ENCODE results near the gene MINDY4.

The MINDY4 gene

DNA sequence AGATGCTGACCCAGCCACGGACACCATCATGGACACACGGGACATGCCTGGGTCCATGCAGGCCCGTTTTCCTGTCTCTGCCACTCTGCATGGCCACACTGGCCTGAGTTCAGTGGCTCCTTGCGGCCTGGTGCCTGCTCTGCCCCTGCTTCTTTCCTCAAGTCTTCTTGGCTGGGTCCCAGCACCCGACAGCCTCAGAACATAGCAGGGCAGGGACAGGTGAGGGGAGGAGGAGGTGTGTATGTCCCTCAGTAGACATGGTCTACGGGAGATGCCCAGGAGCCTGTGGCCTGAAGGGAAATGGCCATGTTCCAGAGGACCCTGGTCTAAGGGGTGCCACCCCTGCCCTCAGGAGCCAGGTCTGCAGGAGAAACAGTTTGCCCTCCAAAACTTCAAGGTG lies 138.2 kb downstream of the MINDY4 start:
- TF ChIP-seq GATA2 (IDR thresholded peaks at IDR 0.05; ENCODE audit: low read depth, low read length): no peak
- TF ChIP-seq GATA3 (IDR thresholded peaks at IDR 0.05; ENCODE audit: low read depth, low read length): no peak

DNA sequence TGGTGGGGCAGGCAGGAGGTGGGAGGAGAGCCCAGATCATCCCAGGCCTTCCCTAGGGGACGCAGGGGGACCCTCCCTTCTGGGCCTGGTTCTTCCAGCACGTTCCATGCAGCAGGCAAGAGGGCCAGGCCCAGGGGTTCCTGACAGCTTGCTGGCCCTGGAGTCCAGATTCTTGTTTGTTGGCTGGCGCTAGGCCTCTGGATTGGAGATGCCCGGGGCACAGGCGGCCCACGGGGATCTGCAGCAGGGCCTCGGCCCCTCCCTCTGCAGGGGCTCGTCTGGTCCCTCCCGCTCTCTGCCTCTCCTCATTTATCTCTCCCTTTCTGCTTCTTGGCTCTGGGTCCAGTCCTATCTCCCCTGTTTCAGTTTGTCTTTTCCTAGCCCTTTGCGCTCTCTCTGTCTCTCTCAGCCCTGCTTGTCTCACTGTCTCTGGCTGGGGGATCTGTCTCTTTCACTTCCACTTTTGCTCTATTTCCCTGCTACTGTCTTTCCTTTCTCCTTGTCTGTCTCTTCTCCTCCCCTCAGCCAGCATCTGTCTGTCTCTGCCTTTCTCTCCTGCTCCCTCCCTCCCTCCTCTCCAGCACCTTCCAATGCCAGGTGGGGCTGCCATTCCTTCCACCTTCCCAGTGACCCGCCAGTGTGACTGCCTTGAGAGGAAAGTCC lies 139.3 kb downstream of the MINDY4 start:
- no peak for TF ChIP-seq GATA2 (IDR thresholded peaks at IDR 0.05; ENCODE audit: low read depth, low read length)
- no peak for TF ChIP-seq GATA3 (IDR thresholded peaks at IDR 0.05; ENCODE audit: low read depth, low read length)

- TF ChIP-seq GATA2 (IDR thresholded peaks at IDR 0.05; ENCODE audit: low read depth, low read length) (no peak), GATA3 (IDR thresholded peaks at IDR 0.05; ENCODE audit: low read depth, low read length) (no peak)
Measured at GRCh38 chr7:30911133-30911532, 139.9 kb downstream of the MINDY4 start.

- TF ChIP-seq GATA3 (IDR thresholded peaks at IDR 0.05; ENCODE audit: low read depth, low read length) (no peak), GATA2 (IDR thresholded peaks at IDR 0.05; ENCODE audit: low read depth, low read length) (no peak)
Measured at GRCh38 chr7:30911561-30911969, 140.3 kb downstream of the MINDY4 start, which contains the start of gene AQP1. Gene AQP1, plus strand, starts transcription at chr7:30911853. Its CDS starts 57 bp downstream, at chr7:30911910.

DNA sequence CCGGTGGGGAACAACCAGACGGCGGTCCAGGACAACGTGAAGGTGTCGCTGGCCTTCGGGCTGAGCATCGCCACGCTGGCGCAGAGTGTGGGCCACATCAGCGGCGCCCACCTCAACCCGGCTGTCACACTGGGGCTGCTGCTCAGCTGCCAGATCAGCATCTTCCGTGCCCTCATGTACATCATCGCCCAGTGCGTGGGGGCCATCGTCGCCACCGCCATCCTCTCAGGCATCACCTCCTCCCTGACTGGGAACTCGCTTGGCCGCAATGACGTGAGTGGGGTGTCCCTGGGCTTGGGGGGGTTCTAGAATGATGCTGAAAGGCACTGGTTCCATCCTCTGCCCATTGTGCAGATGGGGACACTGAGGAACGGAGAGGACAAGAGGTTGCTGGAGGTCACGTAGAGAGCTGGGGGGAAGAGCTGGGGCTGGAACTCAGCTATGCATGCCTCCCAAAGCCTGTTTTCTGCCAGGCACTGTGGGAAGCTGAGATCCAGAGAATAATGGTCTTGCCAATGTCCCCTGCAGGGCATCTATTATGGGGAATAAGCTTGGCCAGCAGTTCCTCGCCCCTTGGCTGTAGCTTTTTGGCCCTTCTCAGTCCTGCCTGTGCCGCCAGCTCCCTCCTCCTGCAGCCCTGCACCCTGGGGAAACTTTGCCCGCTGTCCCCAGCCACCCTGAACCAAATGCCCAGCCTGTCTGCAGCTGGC lies 141.0 kb downstream of the MINDY4 start:
- no peak for TF ChIP-seq GATA2 (IDR thresholded peaks at IDR 0.05; ENCODE audit: low read depth, low read length)
- no peak for TF ChIP-seq GATA3 (IDR thresholded peaks at IDR 0.05; ENCODE audit: low read depth, low read length)

- TF ChIP-seq GATA3 (IDR thresholded peaks at IDR 0.05; ENCODE audit: low read depth, low read length) (no peak), GATA2 (IDR thresholded peaks at IDR 0.05; ENCODE audit: low read depth, low read length) (peak; percentile 90)
Measured at GRCh38 chr7:30912731-30912985, 141.4 kb downstream of the MINDY4 start.

DNA sequence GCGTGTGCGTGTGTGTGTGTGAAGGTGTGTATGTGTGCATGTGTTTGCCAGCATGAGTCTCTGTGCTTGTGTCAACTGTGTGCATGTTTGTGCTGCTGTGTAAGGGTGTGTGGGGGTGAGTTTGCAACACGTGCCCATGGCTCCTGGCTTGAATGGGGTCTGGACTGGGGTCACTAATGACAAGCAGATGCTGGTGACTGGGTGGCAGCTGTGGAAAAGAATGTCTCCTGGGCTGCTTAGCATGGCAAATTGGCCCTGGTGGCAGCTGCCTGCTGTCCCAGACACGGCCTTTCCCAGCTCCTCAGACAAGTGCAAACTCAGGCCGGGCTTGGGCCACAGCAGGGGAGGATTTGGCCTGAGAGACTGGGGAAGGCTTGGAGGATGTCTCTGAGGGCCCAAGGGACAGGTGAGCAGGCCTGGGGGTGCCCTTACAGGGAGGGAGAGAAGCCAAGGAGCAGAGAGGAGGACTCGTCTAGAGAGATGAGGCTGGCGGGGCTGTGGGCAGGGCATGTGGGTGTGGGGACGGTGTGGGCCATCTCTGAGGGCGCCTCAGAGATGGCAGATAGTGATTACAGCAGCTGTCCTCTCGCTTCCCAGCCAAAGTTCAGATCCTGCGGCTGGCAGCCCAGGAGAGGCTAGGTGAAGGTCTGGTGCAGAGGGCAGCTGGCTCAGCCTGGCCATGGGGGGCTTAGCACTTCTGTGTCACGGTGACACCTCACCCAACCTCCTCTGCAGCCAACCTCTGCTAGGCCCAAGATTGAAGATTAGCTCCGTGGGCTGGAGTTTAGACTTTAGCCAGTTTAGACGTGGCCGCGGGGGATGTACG lies 142.0 kb downstream of the MINDY4 start:
- TF ChIP-seq GATA3 (IDR thresholded peaks at IDR 0.05; ENCODE audit: low read depth, low read length) (no peak), GATA2 (IDR thresholded peaks at IDR 0.05; ENCODE audit: low read depth, low read length) (peak; percentile 95)

DNA sequence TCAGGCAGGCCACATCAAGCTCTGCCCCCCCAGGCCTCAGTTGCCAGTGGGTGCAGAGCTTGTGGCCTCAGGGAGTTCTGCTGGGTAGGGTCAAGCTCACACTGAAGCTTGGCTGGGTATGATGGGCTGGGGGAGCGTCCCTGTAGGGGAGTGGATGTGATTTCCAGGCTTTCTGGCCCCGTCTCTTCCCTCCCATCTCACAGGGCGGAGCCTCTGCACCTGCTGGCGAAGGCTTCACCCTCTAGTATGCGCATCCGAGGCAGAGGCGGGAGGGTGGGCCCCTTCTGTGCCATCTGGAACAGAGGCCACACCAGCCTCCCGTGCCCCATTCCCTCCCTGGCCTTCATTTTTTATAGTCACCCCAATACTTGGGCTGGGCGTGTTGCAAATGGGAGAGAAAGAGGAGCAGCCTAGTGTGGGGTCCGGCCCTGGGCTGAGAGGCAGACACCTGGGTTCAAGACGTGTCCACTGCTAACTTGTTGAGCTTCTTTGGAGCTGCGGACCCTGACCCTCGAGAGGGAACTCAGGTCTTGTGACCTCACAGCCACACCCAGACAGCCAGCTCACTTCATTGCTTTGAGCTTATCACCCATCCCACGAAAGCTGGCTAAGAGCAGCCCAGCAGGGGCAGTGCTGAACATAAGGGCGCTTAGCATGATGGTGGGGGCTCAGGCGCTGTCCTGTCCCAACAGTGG lies 142.8 kb downstream of the MINDY4 start:
- no peak for TF ChIP-seq GATA2 (IDR thresholded peaks at IDR 0.05; ENCODE audit: low read depth, low read length)
- no peak for TF ChIP-seq GATA3 (IDR thresholded peaks at IDR 0.05; ENCODE audit: low read depth, low read length)

DNA sequence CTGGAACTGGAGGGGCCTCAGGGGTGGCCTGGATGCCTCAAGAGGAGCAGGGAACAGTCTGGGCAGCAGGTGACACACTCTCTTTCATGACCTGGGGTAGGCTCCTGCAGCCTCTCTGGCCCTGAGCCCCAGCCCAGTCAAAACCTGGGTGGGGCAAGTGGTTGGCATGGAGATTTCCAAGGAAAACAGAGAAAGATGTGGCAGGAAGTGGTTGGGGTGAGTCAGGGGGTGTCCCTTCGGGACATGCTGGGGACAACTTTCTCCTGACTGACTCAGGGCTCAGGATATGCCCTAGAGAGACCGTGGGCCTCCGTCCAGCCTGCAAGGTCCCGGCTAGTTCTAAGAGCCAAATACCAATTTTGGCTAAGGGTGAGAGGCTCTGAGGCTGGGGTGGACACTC lies 143.4 kb downstream of the MINDY4 start:
- TF ChIP-seq GATA2 (IDR thresholded peaks at IDR 0.05; ENCODE audit: low read depth, low read length) (no peak), GATA3 (IDR thresholded peaks at IDR 0.05; ENCODE audit: low read depth, low read length) (no peak)

DNA sequence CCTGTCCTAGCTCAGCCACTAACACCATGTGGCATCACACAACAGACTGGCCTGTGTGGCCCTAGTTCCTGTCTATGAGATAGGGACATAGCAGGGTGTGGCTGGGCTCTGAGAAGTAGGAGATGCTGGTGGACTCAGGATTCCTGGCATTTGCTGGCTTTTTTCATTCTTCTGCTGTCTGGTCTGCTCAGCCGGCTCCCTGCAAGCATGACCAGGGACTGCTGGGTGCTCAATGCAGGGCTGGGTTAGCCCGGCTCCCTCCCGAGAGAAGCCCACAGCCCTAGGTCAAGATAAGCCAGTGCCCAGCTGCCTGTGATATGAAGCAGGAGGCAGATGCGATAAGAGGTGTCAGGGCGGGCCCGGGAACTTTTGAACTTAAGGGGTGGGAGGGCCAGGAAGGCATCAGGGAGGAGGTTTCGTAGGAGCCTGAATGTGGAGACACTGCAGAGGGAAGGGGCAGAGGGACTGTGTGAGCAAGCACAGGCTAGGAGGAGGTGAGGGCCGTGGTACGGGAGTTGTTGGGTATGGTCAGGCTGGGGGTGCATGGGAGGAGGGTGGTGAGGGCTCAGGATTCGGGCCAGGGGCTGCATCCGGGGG lies 143.9 kb downstream of the MINDY4 start:
- TF ChIP-seq GATA3 (IDR thresholded peaks at IDR 0.05; ENCODE audit: low read depth, low read length) (no peak; the same call in 1 of the 2 replicates), GATA2 (IDR thresholded peaks at IDR 0.05; ENCODE audit: low read depth, low read length) (peak; percentile 94)

DNA sequence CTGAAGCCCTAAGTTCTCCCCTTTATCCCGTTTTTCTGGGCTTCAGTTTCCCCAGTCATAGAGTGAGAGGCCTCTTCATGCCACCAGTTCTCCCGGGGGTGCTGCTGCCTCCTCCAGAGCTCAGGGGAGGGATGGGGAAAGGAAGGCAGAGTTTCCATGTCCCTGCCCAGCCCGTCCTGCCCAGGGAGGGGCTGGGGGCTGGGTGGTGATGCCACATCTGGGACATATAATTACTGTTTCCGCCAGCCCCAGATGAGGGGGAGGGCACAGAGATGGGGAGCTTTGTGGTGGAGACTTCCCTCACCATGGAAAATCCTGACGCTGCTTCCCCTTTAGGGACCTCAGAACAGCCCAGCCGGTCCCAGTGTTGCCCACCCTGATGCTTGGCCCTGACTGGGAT lies 144.5 kb downstream of the MINDY4 start:
- TF ChIP-seq GATA2 (IDR thresholded peaks at IDR 0.05; ENCODE audit: low read depth, low read length) (no peak), GATA3 (IDR thresholded peaks at IDR 0.05; ENCODE audit: low read depth, low read length) (no peak)

DNA sequence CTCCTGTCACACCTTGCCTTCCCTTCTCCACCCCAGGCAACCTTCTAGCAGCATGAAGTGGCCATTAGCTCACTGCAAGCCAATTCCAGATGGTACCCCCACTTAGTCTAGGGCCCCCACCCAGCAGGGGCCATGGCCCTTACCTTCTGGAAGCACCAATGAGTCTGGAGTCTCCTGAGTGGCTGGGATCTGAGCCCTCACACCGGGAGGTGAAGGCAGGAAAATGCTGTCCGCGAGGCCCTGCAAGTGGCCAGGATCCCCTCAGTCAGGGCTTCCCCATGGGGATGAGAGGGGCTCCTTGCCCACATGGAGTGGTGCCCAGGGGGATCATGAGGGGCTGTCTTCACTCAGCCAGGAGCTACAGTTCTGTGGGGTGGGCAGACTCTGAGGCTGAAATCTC lies 145.0 kb downstream of the MINDY4 start:
- TF ChIP-seq GATA2 (IDR thresholded peaks at IDR 0.05; ENCODE audit: low read depth, low read length) (no peak), GATA3 (IDR thresholded peaks at IDR 0.05; ENCODE audit: low read depth, low read length) (no peak)

DNA sequence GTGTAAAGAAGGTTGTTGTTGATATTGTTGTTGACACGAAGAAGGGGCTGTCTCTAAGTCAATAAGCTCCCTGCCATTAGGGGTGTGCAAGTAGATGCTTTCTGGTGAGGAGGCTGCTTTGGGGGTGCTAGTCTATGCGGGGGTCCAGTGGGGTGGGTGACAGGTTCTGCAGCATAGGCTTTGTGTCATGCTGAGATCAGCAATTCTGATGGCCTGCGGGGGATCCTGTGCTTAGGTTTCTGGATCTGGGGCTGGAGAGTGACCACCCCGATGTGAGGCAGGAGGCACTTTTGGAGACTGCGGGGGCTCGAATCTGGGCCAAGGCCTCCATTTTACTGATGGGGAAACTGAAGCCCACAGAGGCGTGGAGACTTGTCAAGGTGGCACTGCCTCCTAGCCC lies 145.6 kb downstream of the MINDY4 start:
- no peak for TF ChIP-seq GATA3 (IDR thresholded peaks at IDR 0.05; ENCODE audit: low read depth, low read length)
- no peak for TF ChIP-seq GATA2 (IDR thresholded peaks at IDR 0.05; ENCODE audit: low read depth, low read length)

Measured in SH-SY5Y (cell line).